K562 (cell line): Measurements from ENCODE around the gene NPEPPS. TPM values are rescaled to one million over a fixed set of nuclear protein-coding genes. Genes with fewer than 3 reads are reported as not detected.

Source experiments
- CAMTA2 ChIP-seq: fragments of 250-450 bp; sonication (Bioruptor Pico); conservative IDR thresholded peaks from 2 replicates; pipeline ENCODE4 v1.5.1; 2022
- CREB1 ChIP-seq, 2 experiments: sonication (generic) in 1 of 2; formaldehyde crosslinking in 1 of 2; IDR thresholded peaks; 2 replicates each; pipeline versions ENCODE4 v1.6.1 to v1.8.0; 2012 to 2022; ENCODE audit warnings: inconsistent platforms in 1 of 2, mild to moderate bottlenecking in 1 of 2, missing genetic modification reagents in 1 of 2, moderate library complexity in 1 of 2
- CUX1 ChIP-seq: fragments of 200-800 bp; sonication (Bioruptor generic); IDR thresholded peaks from 2 replicates; pipeline ENCODE4 v1.6.1; 2016; ENCODE audit warnings: missing genetic modification characterization, missing compliant biosample characterization
- ETV1 ChIP-seq: fragments of 450-650 bp; conservative IDR thresholded peaks from 2 replicates; pipeline ENCODE4 v1.6.1; 2016; ENCODE audit warnings: missing genetic modification characterization, control low read depth, low read depth, missing compliant biosample characterization
- FOXP1 ChIP-seq: sonication (generic); formaldehyde crosslinking; IDR thresholded peaks from 2 replicates; pipeline ENCODE4 v1.8.0; 2022; ENCODE audit warnings: mild to moderate bottlenecking, missing genetic modification reagents
- HNRNPLL ChIP-seq: fragments of 200-400 bp; formaldehyde crosslinking; IDR thresholded peaks from 2 replicates; pipeline ENCODE4 v1.6.1; 2017; ENCODE audit warnings: low read length, low read depth, mild to moderate bottlenecking; ENCODE audit not compliant: poor library complexity, severe bottlenecking
- KLF16 ChIP-seq: IDR thresholded peaks from 2 replicates; pipeline ENCODE4 v1.6.1; 2016; ENCODE audit warnings: antibody characterized with exemption
- MLX ChIP-seq, 2 experiments: fragments of 450-650 bp in 1 of 2; sonication (generic) in 1 of 2; formaldehyde crosslinking; conservative IDR thresholded peaks; 2 replicates each; pipeline versions ENCODE4 v1.4.0 to v1.8.1; 2020 to 2022; ENCODE audit warnings: mild to moderate bottlenecking in 1 of 2, missing genetic modification reagents in 1 of 2
- MXI1 ChIP-seq: IDR thresholded peaks from 2 replicates; pipeline ENCODE4 v1.6.1; 2011; ENCODE audit warnings: low read depth, mild to moderate bottlenecking, improper control_type of control experiment, low read length
- RBBP5 ChIP-seq: fragments of 200-600 bp; sonication (generic); IDR thresholded peaks from 2 replicates; pipeline ENCODE4 v1.6.1; 2012; ENCODE audit warnings: borderline replicate concordance, mild to moderate bottlenecking, low read length, control low read depth, inconsistent platforms; ENCODE audit not compliant: insufficient read depth, poor library complexity, severe bottlenecking
- TCF3 ChIP-seq: sonication (generic); formaldehyde crosslinking; IDR thresholded peaks from 2 replicates; pipeline ENCODE4 v1.4.0; 2020; ENCODE audit warnings: mild to moderate bottlenecking, missing genetic modification reagents
- ZNF184 ChIP-seq: sonication (generic); formaldehyde crosslinking; IDR thresholded peaks from 2 replicates; pipeline ENCODE4 v1.5.0; 2020; ENCODE audit warnings: missing genetic modification reagents
- ZNF280B ChIP-seq: fragments of 250-450 bp; sonication (Bioruptor Pico); IDR thresholded peaks from 2 replicates; pipeline ENCODE4 v1.5.1; 2021; ENCODE audit warnings: mild to moderate bottlenecking
- polyA plus RNA-seq, 8 experiments: library from polyadenylated mRNA; depleted of rRNA in 4 of 8; stranded (reverse) in 5 of 8; unstranded in 3 of 8; fragments of >200 nt; fragmentation: Nextera tagmentation in 2 of 8; fragmentation: Illumina TruSeq in 1 of 8; extraction: Ambion mirVana in 2 of 8; extraction: Trizol in 1 of 8; gene quantifications; 2 replicates each; pipeline versions ENCODE4 v1.2.1 to v1.2.3, GENCODE V29; 2011 to 2014; ENCODE audit warnings: inconsistent platforms in 1 of 8, missing spikeins in 1 of 8
- total RNA-seq, 7 experiments: library from RNA; depleted of rRNA in 6 of 7; stranded (reverse); fragments of >200 nt in 6 of 7; fragmentation: Illumina TruSeq in 2 of 7; extraction: Trizol in 2 of 7; gene quantifications; 2 replicates each; pipeline versions ENCODE4 v1.2.1 to v1.2.3, GENCODE V29; 2011 to 2021; ENCODE audit warnings: low replicate concordance in 1 of 7

The NPEPPS gene
- total and polyA plus RNA-seq, 9 of the 15 experiments (the other 6 are each of a cell fraction or from before 2014, with no cell fraction given): 21.4 to 108 (median 46.0) TPM

DNA sequence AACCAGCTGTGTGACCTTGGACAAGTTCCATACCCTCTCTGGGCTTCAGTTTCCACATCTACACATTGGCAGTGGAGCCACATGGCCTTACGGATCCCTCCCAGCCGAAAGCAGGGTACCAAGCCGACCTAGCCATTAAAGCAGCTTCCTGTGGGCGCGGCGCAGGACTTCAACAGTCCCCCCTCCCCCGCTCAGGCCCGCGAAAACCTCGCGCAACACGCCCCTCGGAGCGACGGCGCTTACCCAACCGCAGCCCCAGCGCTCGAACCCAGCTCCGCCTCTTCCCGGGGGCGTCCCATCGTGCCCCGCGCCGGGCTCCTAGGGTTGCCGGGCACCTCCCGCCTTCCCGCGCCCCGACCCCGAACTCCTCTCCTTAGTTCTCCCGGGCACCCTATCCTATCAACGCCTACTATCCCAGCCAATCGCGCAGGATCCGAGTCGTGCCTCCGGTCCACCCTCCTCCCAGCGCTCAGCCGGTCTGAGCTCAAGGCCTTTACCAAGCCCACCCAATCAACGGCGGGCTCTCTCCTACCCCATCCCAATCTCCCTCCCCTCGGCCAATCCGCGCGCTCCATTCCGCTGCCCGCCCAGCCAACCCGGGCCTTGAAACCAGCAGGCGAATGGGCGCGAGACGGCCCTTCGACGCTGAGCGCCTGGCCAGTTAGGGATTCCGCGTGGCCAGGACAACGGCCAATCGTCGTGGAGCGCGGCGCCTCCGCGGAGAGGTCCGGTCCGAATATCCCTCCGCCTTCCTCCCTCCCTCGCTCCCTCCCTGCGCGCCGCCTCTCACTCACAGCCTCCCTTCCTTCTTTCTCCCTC, 118.5 kb downstream of the NPEPPS start, which contains the start of gene KPNB1 (continued):
- TF ChIP-seq KLF16 (no peak; the same call in 1 of the 2 replicates), CREB1 (IDR thresholded peaks at IDR 0.05) (peak; percentile 73), CREB1 (CRISPR knock-in tag; IDR thresholded peaks at IDR 0.05) (peak; percentile 90), HNRNPLL (peak; percentile 27), ZNF184 (CRISPR knock-in tag) (no peak), MLX (CRISPR knock-in tag; conservative IDR thresholded peaks at IDR 0.05) (no peak), ZNF280B (CRISPR knock-in tag) (no peak), MXI1 (peak; percentile 32; the same call in 1 of the 2 replicates), ETV1 (tag) (peak; percentile 92), CAMTA2 (CRISPR knock-in tag) (0 out of 2 replicates have a peak, but pooled peaks have one; percentile 72), TCF3 (0 out of 2 replicates have a peak, but pooled peaks have one; percentile 4), RBBP5 (no peak), FOXP1 (CRISPR knock-in tag) (peak; percentile 69), CUX1 (CRISPR knock-in tag) (0 out of 2 replicates have a peak, but pooled peaks have one; percentile 49)
